Activated naive CD8-positive, alpha-beta T cell treated with anti-CD3 and anti-CD28 coated beads, Interleukin-2, amount 10 ng/mL, durations not matched to agents 7 days and 5 days (primary cell): ENCODE measurements around the gene HLA-B. TPM values are rescaled to one million over a fixed set of nuclear protein-coding genes. Genes with fewer than 3 reads are reported as not detected.
"Not testable (repeated sequence)": the region's sequence is repeated elsewhere in the genome, so short reads cannot be mapped to it uniquely, and the experiment has no call there.

Experiments
- ATAC-seq: fragments of 150-1000 bp; cut with Tn5 transposase; one replicate; pipeline ENCODE4 v1.10.0; 2021; ENCODE audit warnings: low read depth, moderate library complexity
- POLR2A ChIA-PET: fragments of 350-600 bp; sonication (Branson Sonifier 250); formaldehyde crosslinking; loops from one replicate; lab custom pipeline; 2021; ENCODE audit warnings: antibody characterized with exemption; lab: Charles Lee
- DNase-seq: peaks from one replicate; pipeline ENCODE4 v3.0.0; 2021
- H3K27ac Mint-ChIP-seq: one replicate; pipeline ENCODE4 v1.8.0; 2022; ENCODE audit warnings: mild to moderate bottlenecking, mixed read lengths
- H3K27me3 Mint-ChIP-seq: one replicate; pipeline ENCODE4 v1.8.0; 2022; ENCODE audit warnings: mild to moderate bottlenecking, moderate library complexity, mixed read lengths
- H3K36me3 Mint-ChIP-seq: one replicate; pipeline ENCODE4 v1.8.0; 2021; ENCODE audit warnings: mild to moderate bottlenecking, mixed read lengths
- H3K4me1 Mint-ChIP-seq: one replicate; pipeline ENCODE4 v1.8.0; 2021; ENCODE audit warnings: mixed read lengths
- H3K4me3 Mint-ChIP-seq: one replicate; pipeline ENCODE4 v1.8.0; 2022; ENCODE audit warnings: mild to moderate bottlenecking, moderate library complexity, mixed read lengths
- H3K9me3 Mint-ChIP-seq: one replicate; pipeline ENCODE4 v1.8.0; 2021; ENCODE audit warnings: mixed read lengths
- total RNA-seq, 2 experiments: library from RNA; stranded (reverse); gene quantifications; one replicate each; pipeline ENCODE4 v1.2.3, GENCODE V29; 2021

Gene HLA-B
- total RNA-seq, 2 experiments from 2014 or later, result 5,415 to 5,542 TPM

- POLR2A ChIA-PET, result no interaction called here
- Mint-ChIP-seq H3K27ac (no peak overlapping the region), H3K9me3 (no peaks in the 10 kb centered on the region)
These were observed 21.2 kb upstream of the HLA-B start for GRCh38 chr6:31378062-31378720.

GRCh38 chr6:31377029-31377428, 20.1 kb upstream of the HLA-B start:
- no peak overlapping the region for H3K4me3 Mint-ChIP-seq
- H3K27ac Mint-ChIP-seq, result no peak overlapping the region
- ATAC-seq, result no peak
- H3K9me3 Mint-ChIP-seq, result peaks cover 2% of the 10 kb centered on the region
- no peak for DNase-seq
- H3K27me3 Mint-ChIP-seq, result peaks cover 19% of the 10 kb centered on the region
- H3K36me3 Mint-ChIP-seq, result no peaks in the 10 kb centered on the region
- POLR2A ChIA-PET, result no interaction called here
- peaks cover 2% of the 10 kb centered on the region for H3K4me1 Mint-ChIP-seq

More at GRCh38 chr6:31378062-31378720, 21.2 kb upstream of the HLA-B start:
- Mint-ChIP-seq H3K4me3 (no peak overlapping the region), H3K4me1 (no peaks in the 10 kb centered on the region), H3K36me3 (no peaks in the 10 kb centered on the region), H3K27me3 (peaks cover 18% of the 10 kb centered on the region)
- no peak for DNase-seq
- ATAC-seq, result no peak

- H3K4me3 Mint-ChIP-seq, result no peak overlapping the region
- POLR2A ChIA-PET, result no interaction called here
- H3K27me3 Mint-ChIP-seq, result peaks cover 14% of the 10 kb centered on the region
- no peak for DNase-seq
- no peaks in the 10 kb centered on the region for H3K36me3 Mint-ChIP-seq
- peaks cover 3% of the 10 kb centered on the region for H3K9me3 Mint-ChIP-seq
- H3K4me1 Mint-ChIP-seq, result peaks cover 4% of the 10 kb centered on the region
- ATAC-seq, result no peak
- H3K27ac Mint-ChIP-seq, result no peak overlapping the region
These were observed 18.7 kb upstream of the HLA-B start for GRCh38 chr6:31375699-31376098.

GRCh38 chr6:31374118-31374517, 17.1 kb upstream of the HLA-B start:
- H3K27me3 Mint-ChIP-seq, result peaks cover 24% of the 10 kb centered on the region
- ATAC-seq, H3K36me3 Mint-ChIP-seq, DNase-seq, H3K4me1 Mint-ChIP-seq, H3K4me3 Mint-ChIP-seq, H3K27ac Mint-ChIP-seq, H3K9me3 Mint-ChIP-seq, POLR2A ChIA-PET: not testable (repeated sequence)

GRCh38 chr6:31368461-31368860, 11.5 kb upstream of the HLA-B start:
- Mint-ChIP-seq H3K36me3 (no peaks in the 10 kb centered on the region), H3K4me3 (no peak overlapping the region), H3K9me3 (peaks cover 3% of the 10 kb centered on the region), H3K27me3 (peaks cover 47% of the 10 kb centered on the region), H3K27ac (no peak overlapping the region), H3K4me1 (peaks cover 17% of the 10 kb centered on the region)
- ATAC-seq (no peak), DNase-seq (no peak)
- POLR2A ChIA-PET, result interaction anchor here (2.9 to 5.2 kb wide), 2 partner anchors 96 to 171 kb away, joined by 12 to 25 read pairs; no protein-coding TSS in a partner anchor

- ATAC-seq, result peak; percentile 99
- Mint-ChIP-seq H3K27ac (no peak overlapping the region), H3K27me3 (peaks cover 52% of the 10 kb centered on the region), H3K9me3 (no peaks in the 10 kb centered on the region), H3K36me3 (no peaks in the 10 kb centered on the region), H3K4me1 (peaks cover 13% of the 10 kb centered on the region), H3K4me3 (peak overlapping the region; percentile 78)
- peak; percentile 93 for DNase-seq
- POLR2A ChIA-PET, result interaction anchor here (0.9 to 5.2 kb wide), 7 partner anchors 9 to 169 kb away, joined by 3 to 25 read pairs (median 4); partner anchors contain the start of gene HLA-B
These were observed 9.9 kb upstream of the HLA-B start for GRCh38 chr6:31366693-31367470.

- DNase-seq (no peak), ATAC-seq (no peak)
- POLR2A ChIA-PET, result interaction anchor here (0.6 to 5.2 kb wide), 6 partner anchors 8 to 221 kb away, joined by 3 to 25 read pairs (median 4); partner anchors contain the start of gene HLA-B
- peaks cover 2% of the 10 kb centered on the region for H3K9me3 Mint-ChIP-seq
- peaks cover 2% of the 10 kb centered on the region for H3K36me3 Mint-ChIP-seq
- H3K27me3 Mint-ChIP-seq, result peaks cover 55% of the 10 kb centered on the region
- no peak overlapping the region for H3K27ac Mint-ChIP-seq
- no peak overlapping the region for H3K4me3 Mint-ChIP-seq
- H3K4me1 Mint-ChIP-seq, result peaks cover 14% of the 10 kb centered on the region
These were observed 8.9 kb upstream of the HLA-B start for GRCh38 chr6:31365864-31366263.

- Mint-ChIP-seq H3K4me1 (peaks cover 21% of the 10 kb centered on the region), H3K4me3 (no peak overlapping the region), H3K9me3 (peaks cover 6% of the 10 kb centered on the region), H3K27me3 (peaks cover 38% of the 10 kb centered on the region), H3K27ac (no peak overlapping the region), H3K36me3 (peaks cover 7% of the 10 kb centered on the region)
- POLR2A ChIA-PET, result interaction anchor here (5.2 kb wide), 1 partner anchor 166 kb away, joined by 25 read pairs; no protein-coding TSS in a partner anchor
- DNase-seq (no peak), ATAC-seq (no peak)
These were observed 6.8 kb upstream of the HLA-B start for GRCh38 chr6:31363811-31364210.

- no peak overlapping the region for H3K4me3 Mint-ChIP-seq
- peaks cover 7% of the 10 kb centered on the region for H3K36me3 Mint-ChIP-seq
- POLR2A ChIA-PET, result interaction anchor here (0.7 to 1.5 kb wide), 2 partner anchors 10 to 90 kb away, joined by 3 read pairs; no protein-coding TSS in a partner anchor
- peaks cover 31% of the 10 kb centered on the region for H3K4me1 Mint-ChIP-seq
- peaks cover 6% of the 10 kb centered on the region for H3K9me3 Mint-ChIP-seq
- H3K27me3 Mint-ChIP-seq, result peaks cover 32% of the 10 kb centered on the region
- ATAC-seq (no peak), DNase-seq (no peak)
- H3K27ac Mint-ChIP-seq, result no peak overlapping the region
These were observed 5.8 kb upstream of the HLA-B start for GRCh38 chr6:31362751-31363150.

GRCh38 chr6:31359581-31359980, 2.6 kb upstream of the HLA-B start:
- peaks cover 32% of the 10 kb centered on the region for H3K4me1 Mint-ChIP-seq
- H3K9me3 Mint-ChIP-seq, result peaks cover 6% of the 10 kb centered on the region
- POLR2A ChIA-PET, result no interaction called here
- peak overlapping the region; percentile 27 for H3K27ac Mint-ChIP-seq
- ATAC-seq, result no peak
- peaks cover 19% of the 10 kb centered on the region for H3K27me3 Mint-ChIP-seq
- no peak overlapping the region for H3K4me3 Mint-ChIP-seq
- no peak for DNase-seq
- peaks cover 27% of the 10 kb centered on the region for H3K36me3 Mint-ChIP-seq

- peaks cover 6% of the 10 kb centered on the region for H3K9me3 Mint-ChIP-seq
- POLR2A ChIA-PET, result interaction anchor here (0.9 to 1.1 kb wide), 2 partner anchors 10 to 198 kb away, joined by 3 to 6 read pairs; no protein-coding TSS in a partner anchor
- DNase-seq (no peak), ATAC-seq (no peak)
- H3K4me1 Mint-ChIP-seq, result peaks cover 38% of the 10 kb centered on the region
- peaks cover 38% of the 10 kb centered on the region for H3K36me3 Mint-ChIP-seq
- H3K4me3 Mint-ChIP-seq, result peak overlapping the region; percentile 93
- H3K27me3 Mint-ChIP-seq, result peaks cover 11% of the 10 kb centered on the region
- H3K27ac Mint-ChIP-seq, result peak overlapping the region; percentile 98
These were observed 1.3 kb upstream of the HLA-B start for GRCh38 chr6:31358302-31358701.

GRCh38 chr6:31357886-31358285, 907 bp upstream of the HLA-B start:
- peak overlapping the region; percentile 93 for H3K4me3 Mint-ChIP-seq
- peaks cover 11% of the 10 kb centered on the region for H3K27me3 Mint-ChIP-seq
- DNase-seq (no peak), ATAC-seq (no peak)
- peak overlapping the region; percentile 98 for H3K27ac Mint-ChIP-seq
- peaks cover 40% of the 10 kb centered on the region for H3K4me1 Mint-ChIP-seq
- H3K36me3 Mint-ChIP-seq, result peaks cover 40% of the 10 kb centered on the region
- POLR2A ChIA-PET, result interaction anchor here (0.9 to 1.3 kb wide), 5 partner anchors 8 to 198 kb away, joined by 3 to 7 read pairs (median 5); no protein-coding TSS in a partner anchor
- peaks cover 6% of the 10 kb centered on the region for H3K9me3 Mint-ChIP-seq
